SK-N-SH treated with all-trans-retinoic acid at 6 μM for 48 hours (cell line): ENCODE measurements around the gene NMD3.

Experiments
- ATAC-seq: fragments of 200-7000 bp; cut with Tn5 transposase; 3 replicates; pipeline ENCODE4 v1.9.1; 2020; ENCODE audit warnings: mild to moderate bottlenecking, moderate library complexity
- ARNTL ChIP-seq: fragments of 450-650 bp; formaldehyde crosslinking; IDR thresholded peaks from 2 replicates; pipeline ENCODE4 v1.5.0; 2020; ENCODE audit warnings: low read depth, mild to moderate bottlenecking, moderate library complexity, borderline replicate concordance
- CSDC2 ChIP-seq: fragments of 250-450 bp; sonication (Bioruptor Pico); IDR thresholded peaks from 2 replicates; pipeline ENCODE4 v1.5.0; 2020; ENCODE audit warnings: mild to moderate bottlenecking, moderate library complexity
- GLIS3 ChIP-seq: fragments of 250-450 bp; sonication (Bioruptor Pico); IDR thresholded peaks from 2 replicates; pipeline ENCODE4 v1.5.0; 2020; ENCODE audit warnings: mild to moderate bottlenecking, moderate library complexity
- ISL1 ChIP-seq: fragments of 250-450 bp; sonication (Bioruptor Pico); IDR thresholded peaks from 2 replicates; pipeline ENCODE4 v2.1.2; 2022; ENCODE audit warnings: mild to moderate bottlenecking, moderate library complexity
- OSR1 ChIP-seq: fragments of 250-450 bp; sonication (Bioruptor Pico); IDR thresholded peaks from 2 replicates; pipeline ENCODE4 v1.8.0; 2022; ENCODE audit warnings: moderate library complexity, mild to moderate bottlenecking, inconsistent platforms
- PPARA ChIP-seq: fragments of 250-450 bp; sonication (Bioruptor Pico); IDR thresholded peaks from 2 replicates; pipeline ENCODE4 v1.5.0; 2020; ENCODE audit warnings: mild to moderate bottlenecking, borderline replicate concordance
- RARB ChIP-seq: fragments of 250-450 bp; sonication (Bioruptor Pico); IDR thresholded peaks from 2 replicates; pipeline ENCODE4 v1.8.0; 2021; ENCODE audit warnings: mild to moderate bottlenecking, moderate library complexity
- SNAI2 ChIP-seq: fragments of 250-450 bp; sonication (Bioruptor Pico); IDR thresholded peaks from 2 replicates; pipeline ENCODE4 v1.5.0; 2020; ENCODE audit warnings: mild to moderate bottlenecking, moderate library complexity
- TCF4 ChIP-seq: fragments of 250-450 bp; sonication (Bioruptor Pico); IDR thresholded peaks from 2 replicates; pipeline ENCODE4 v1.8.0; 2021; ENCODE audit warnings: mild to moderate bottlenecking, moderate library complexity, borderline replicate concordance
- ZC3H10 ChIP-seq: fragments of 250-450 bp; sonication (Bioruptor Pico); IDR thresholded peaks from 2 replicates; pipeline ENCODE4 v1.5.1; 2021; ENCODE audit warnings: mild to moderate bottlenecking, moderate library complexity
- ZFP3 ChIP-seq: fragments of 250-450 bp; sonication (Bioruptor Pico); IDR thresholded peaks from 2 replicates; pipeline ENCODE4 v1.5.0; 2020; ENCODE audit warnings: mild to moderate bottlenecking, moderate library complexity
- ZFP30 ChIP-seq: fragments of 450-650 bp; formaldehyde crosslinking; IDR thresholded peaks from 2 replicates; pipeline ENCODE4 v1.5.0; 2022; ENCODE audit warnings: mild to moderate bottlenecking, moderate library complexity
- ZNF565 ChIP-seq: fragments of 450-650 bp; formaldehyde crosslinking; conservative IDR thresholded peaks from 2 replicates; pipeline ENCODE4 v1.5.0; 2020; ENCODE audit warnings: low read depth, mild to moderate bottlenecking, moderate library complexity
- ZNF70 ChIP-seq: fragments of 450-650 bp; formaldehyde crosslinking; IDR thresholded peaks from 2 replicates; pipeline ENCODE4 v1.5.0; 2020; ENCODE audit warnings: mild to moderate bottlenecking, moderate library complexity
- ZNF8 ChIP-seq: fragments of 450-650 bp; formaldehyde crosslinking; IDR thresholded peaks from 2 replicates; pipeline ENCODE4 v1.5.0; 2020; ENCODE audit warnings: mild to moderate bottlenecking, moderate library complexity
- TF ChIP-seq, protein P1 (sequence below): fragments of 250-450 bp; sonication (Bioruptor Pico); IDR thresholded peaks from 2 replicates; pipeline ENCODE4 v1.8.0; 2021; ENCODE audit warnings: low read depth, mild to moderate bottlenecking, moderate library complexity, borderline replicate concordance
- TF ChIP-seq, protein P2 (sequence below): fragments of 250-450 bp; sonication (Bioruptor Pico); IDR thresholded peaks from 2 replicates; pipeline ENCODE4 v1.8.0; 2020; ENCODE audit warnings: mild to moderate bottlenecking, moderate library complexity, borderline replicate concordance
- TF ChIP-seq, protein P3 (sequence below): fragments of 250-450 bp; sonication (Bioruptor Pico); IDR thresholded peaks from 2 replicates; pipeline ENCODE4 v1.5.1; 2020; ENCODE audit warnings: low read depth, mild to moderate bottlenecking, moderate library complexity
- TF ChIP-seq, protein P4 (sequence below): fragments of 250-450 bp; sonication (Bioruptor Pico); IDR thresholded peaks from 2 replicates; pipeline ENCODE4 v1.5.0; 2020; ENCODE audit warnings: mild to moderate bottlenecking, moderate library complexity

NMD3 gene

DNA sequence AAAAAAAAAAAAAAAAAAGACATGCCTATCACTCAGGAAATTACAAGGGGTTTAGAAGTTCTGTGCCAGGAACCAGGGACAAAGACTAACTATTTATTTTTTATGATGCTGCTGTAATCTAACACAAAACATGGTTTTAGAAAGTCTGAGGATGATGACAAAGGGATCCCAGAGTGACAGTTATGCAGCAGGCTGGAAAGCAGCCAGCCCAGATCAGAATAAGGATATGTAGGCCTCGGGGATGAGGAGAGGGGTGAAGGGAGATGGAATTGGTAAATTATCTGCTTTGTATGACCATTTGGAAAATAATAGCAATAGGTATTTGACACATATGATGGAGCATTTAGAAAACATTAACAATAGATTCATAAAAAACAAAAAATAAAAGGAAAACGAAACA lies 34.1 kb upstream of the NMD3 start:
- no peak for ATAC-seq
- TF ChIP-seq ZNF70 (no peak), PPARA (no peak), OSR1 (CRISPR knock-in tag) (no peak), ZNF565 (no peak), ISL1 (CRISPR knock-in tag) (no peak), ZNF8 (CRISPR knock-in tag) (no peak), ZFP30 (CRISPR knock-in tag) (no peak), GLIS3 (no peak), SNAI2 (no peak), ZC3H10 (no peak), ARNTL (CRISPR knock-in tag) (no peak), RARB (CRISPR knock-in tag) (no peak), CSDC2 (no peak), ZFP3 (CRISPR knock-in tag) (no peak)
- TF ChIP-seq, protein P1, sequence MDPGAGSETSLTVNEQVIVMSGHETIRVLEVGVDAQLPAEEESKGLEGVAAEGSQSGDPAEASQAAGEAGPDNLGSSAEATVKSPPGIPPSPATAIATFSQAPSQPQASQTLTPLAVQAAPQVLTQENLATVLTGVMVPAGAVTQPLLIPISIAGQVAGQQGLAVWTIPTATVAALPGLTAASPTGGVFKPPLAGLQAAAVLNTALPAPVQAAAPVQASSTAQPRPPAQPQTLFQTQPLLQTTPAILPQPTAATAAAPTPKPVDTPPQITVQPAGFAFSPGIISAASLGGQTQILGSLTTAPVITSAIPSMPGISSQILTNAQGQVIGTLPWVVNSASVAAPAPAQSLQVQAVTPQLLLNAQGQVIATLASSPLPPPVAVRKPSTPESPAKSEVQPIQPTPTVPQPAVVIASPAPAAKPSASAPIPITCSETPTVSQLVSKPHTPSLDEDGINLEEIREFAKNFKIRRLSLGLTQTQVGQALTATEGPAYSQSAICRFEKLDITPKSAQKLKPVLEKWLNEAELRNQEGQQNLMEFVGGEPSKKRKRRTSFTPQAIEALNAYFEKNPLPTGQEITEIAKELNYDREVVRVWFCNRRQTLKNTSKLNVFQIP (CRISPR knock-in tag), result no peak
- TF ChIP-seq, protein P2, sequence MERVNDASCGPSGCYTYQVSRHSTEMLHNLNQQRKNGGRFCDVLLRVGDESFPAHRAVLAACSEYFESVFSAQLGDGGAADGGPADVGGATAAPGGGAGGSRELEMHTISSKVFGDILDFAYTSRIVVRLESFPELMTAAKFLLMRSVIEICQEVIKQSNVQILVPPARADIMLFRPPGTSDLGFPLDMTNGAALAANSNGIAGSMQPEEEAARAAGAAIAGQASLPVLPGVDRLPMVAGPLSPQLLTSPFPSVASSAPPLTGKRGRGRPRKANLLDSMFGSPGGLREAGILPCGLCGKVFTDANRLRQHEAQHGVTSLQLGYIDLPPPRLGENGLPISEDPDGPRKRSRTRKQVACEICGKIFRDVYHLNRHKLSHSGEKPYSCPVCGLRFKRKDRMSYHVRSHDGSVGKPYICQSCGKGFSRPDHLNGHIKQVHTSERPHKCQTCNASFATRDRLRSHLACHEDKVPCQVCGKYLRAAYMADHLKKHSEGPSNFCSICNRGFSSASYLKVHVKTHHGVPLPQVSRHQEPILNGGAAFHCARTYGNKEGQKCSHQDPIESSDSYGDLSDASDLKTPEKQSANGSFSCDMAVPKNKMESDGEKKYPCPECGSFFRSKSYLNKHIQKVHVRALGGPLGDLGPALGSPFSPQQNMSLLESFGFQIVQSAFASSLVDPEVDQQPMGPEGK (CRISPR knock-in tag), result no peak
- TF ChIP-seq, protein P3, sequence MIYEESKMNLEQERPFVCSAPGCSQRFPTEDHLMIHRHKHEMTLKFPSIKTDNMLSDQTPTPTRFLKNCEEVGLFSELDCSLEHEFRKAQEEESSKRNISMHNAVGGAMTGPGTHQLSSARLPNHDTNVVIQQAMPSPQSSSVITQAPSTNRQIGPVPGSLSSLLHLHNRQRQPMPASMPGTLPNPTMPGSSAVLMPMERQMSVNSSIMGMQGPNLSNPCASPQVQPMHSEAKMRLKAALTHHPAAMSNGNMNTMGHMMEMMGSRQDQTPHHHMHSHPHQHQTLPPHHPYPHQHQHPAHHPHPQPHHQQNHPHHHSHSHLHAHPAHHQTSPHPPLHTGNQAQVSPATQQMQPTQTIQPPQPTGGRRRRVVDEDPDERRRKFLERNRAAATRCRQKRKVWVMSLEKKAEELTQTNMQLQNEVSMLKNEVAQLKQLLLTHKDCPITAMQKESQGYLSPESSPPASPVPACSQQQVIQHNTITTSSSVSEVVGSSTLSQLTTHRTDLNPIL (CRISPR knock-in tag), result no peak
- TF ChIP-seq, protein P4, sequence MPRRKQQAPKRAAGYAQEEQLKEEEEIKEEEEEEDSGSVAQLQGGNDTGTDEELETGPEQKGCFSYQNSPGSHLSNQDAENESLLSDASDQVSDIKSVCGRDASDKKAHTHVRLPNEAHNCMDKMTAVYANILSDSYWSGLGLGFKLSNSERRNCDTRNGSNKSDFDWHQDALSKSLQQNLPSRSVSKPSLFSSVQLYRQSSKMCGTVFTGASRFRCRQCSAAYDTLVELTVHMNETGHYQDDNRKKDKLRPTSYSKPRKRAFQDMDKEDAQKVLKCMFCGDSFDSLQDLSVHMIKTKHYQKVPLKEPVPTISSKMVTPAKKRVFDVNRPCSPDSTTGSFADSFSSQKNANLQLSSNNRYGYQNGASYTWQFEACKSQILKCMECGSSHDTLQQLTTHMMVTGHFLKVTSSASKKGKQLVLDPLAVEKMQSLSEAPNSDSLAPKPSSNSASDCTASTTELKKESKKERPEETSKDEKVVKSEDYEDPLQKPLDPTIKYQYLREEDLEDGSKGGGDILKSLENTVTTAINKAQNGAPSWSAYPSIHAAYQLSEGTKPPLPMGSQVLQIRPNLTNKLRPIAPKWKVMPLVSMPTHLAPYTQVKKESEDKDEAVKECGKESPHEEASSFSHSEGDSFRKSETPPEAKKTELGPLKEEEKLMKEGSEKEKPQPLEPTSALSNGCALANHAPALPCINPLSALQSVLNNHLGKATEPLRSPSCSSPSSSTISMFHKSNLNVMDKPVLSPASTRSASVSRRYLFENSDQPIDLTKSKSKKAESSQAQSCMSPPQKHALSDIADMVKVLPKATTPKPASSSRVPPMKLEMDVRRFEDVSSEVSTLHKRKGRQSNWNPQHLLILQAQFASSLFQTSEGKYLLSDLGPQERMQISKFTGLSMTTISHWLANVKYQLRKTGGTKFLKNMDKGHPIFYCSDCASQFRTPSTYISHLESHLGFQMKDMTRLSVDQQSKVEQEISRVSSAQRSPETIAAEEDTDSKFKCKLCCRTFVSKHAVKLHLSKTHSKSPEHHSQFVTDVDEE (CRISPR knock-in tag), result no peak

DNA sequence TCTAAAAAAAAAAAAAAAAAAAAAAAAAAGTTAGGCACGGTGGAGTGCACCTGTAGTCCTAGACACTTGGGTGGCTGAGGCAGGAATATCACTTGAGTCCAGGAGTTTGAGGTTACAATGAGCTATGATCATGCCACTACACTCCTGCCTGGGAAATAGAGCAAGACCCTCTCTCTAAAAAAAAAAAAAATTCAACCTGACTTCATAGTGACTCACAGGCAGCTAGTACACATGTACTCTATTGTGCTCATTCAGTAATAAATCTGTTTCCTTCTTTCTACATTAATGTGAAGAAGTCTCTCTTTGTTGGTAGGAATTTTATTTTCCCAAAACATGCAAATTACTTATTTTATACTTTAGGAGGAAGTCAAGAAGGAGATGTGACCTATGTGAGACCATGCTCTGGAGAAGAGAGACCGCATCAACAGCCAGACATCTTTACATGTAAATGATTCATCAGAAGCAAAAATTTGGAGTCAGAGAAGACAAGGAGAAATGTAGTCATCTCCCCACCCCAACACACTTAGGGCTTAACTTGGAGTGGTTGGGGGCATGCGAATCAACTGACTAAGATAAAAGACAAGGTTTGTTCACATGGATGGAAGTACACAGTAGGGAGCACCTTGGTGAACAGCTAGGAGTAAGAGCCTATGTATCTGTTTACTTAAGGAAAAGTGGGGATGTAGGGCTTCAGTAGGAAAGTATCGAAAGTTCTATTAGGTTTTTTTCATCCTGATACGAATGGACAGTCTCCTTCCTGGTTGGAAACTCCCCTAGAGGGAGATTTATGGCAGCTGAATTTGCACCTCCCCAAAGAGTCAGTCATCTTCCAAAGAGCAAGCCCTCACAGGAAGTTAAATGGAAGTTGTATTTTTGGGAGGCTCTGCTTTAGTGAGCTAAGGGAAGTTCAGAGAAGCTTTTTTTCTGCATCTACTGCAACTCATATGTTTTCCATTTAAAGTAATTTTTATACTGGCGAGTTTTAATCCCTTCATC lies 23.0 kb upstream of the NMD3 start:
- TF ChIP-seq, protein P2 (CRISPR knock-in tag), result no peak
- TF ChIP-seq ISL1 (CRISPR knock-in tag) (no peak), TCF4 (CRISPR knock-in tag) (no peak), ZNF70 (no peak), ZNF8 (CRISPR knock-in tag) (no peak)
- TF ChIP-seq, protein P4 (CRISPR knock-in tag), result no peak
- ATAC-seq, result no peak
